Middle frontal gyrus (tissue), 1 donor: Measurements from ENCODE around the gene DDX49.

Experiments
- DNase-seq: peaks from one replicate; pipeline ENCODE4 v3.0.0-alpha.2; 2015; ENCODE audit warnings: low spot score; ENCODE audit errors: extremely low spot score

The DDX49 gene

GRCh38 chr19:18919086-18919899, at the start of gene DDX49, which contains the start of gene COPE:
Gene DDX49, plus strand, starts transcription at chr19:18919715. Its CDS starts 27 bp downstream, at chr19:18919742.
Gene COPE, minus strand, starts transcription at chr19:18919387. Its CDS starts 39 bp downstream, at chr19:18919348.
- peak; percentile 99 for DNase-seq

GRCh38 chr19:18869781-18870530, 49.6 kb upstream of the DDX49 start:
- DNase-seq, result no peak

- no peak for DNase-seq
Observed at GRCh38 chr19:18870531-18871172, 48.9 kb upstream of the DDX49 start.

- no peak for DNase-seq
Observed at GRCh38 chr19:18871543-18871942, 48.0 kb upstream of the DDX49 start.

- DNase-seq, result no peak
Observed at GRCh38 chr19:18875726-18876125, 43.8 kb upstream of the DDX49 start.

- no peak for DNase-seq
Observed at GRCh38 chr19:18876865-18877264, 42.6 kb upstream of the DDX49 start.

GRCh38 chr19:18878058-18878797, 41.3 kb upstream of the DDX49 start:
- DNase-seq, result no peak

GRCh38 chr19:18878858-18879578, 40.5 kb upstream of the DDX49 start:
- no peak for DNase-seq

- DNase-seq, result no peak
Observed at GRCh38 chr19:18879579-18880373, 39.7 kb upstream of the DDX49 start.

GRCh38 chr19:18881491-18881890, 38.0 kb upstream of the DDX49 start:
- no peak for DNase-seq

GRCh38 chr19:18883526-18884304, 35.8 kb upstream of the DDX49 start:
- DNase-seq, result no peak

GRCh38 chr19:18886972-18887371, 32.5 kb upstream of the DDX49 start:
- DNase-seq, result no peak

GRCh38 chr19:18889949-18890745, 29.4 kb upstream of the DDX49 start:
- no peak for DNase-seq

GRCh38 chr19:18893587-18894253, 25.8 kb upstream of the DDX49 start:
- no peak for DNase-seq

- peak; percentile 82 for DNase-seq
Observed at GRCh38 chr19:18894254-18895037, 25.1 kb upstream of the DDX49 start.

GRCh38 chr19:18895038-18895823, 24.3 kb upstream of the DDX49 start:
- DNase-seq, result peak; percentile 51
